Upper lobe of left lung (tissue), 6 donors: ENCODE measurements around the gene PSMB3. TPM values are rescaled to one million over a fixed set of nuclear protein-coding genes. Genes with fewer than 3 reads are reported as not detected.

Source experiments
- ATAC-seq, 2 donors: fragments of 200-7000 bp; cut with Tn5 transposase; one replicate each; pipeline ENCODE4 v1.9.1; 2022; ENCODE audit warnings: mild to moderate bottlenecking in 2 of 2, moderate library complexity in 2 of 2; ENCODE audit not compliant: low FRiP score in 2 of 2
- DNase-seq, 2 donors: peaks; one replicate each; pipeline ENCODE4 v3.0.0-alpha.2; 2019 to 2020
- H3K27ac ChIP-seq, 4 donors: fragments of 200-600 bp; sonication (generic); one replicate each; pipeline ENCODE4 v1.5.1; 2016 to 2019
- H3K27me3 ChIP-seq, 4 donors: fragments of 200-600 bp; sonication (generic); one replicate each; pipeline ENCODE4 v1.5.1; 2017 to 2019
- H3K36me3 ChIP-seq, 4 donors: fragments of 200-600 bp; sonication (generic); one replicate each; pipeline ENCODE4 v1.5.1; 2016 to 2019
- H3K4me1 ChIP-seq, 4 donors: fragments of 200-600 bp; sonication (generic); one replicate each; pipeline ENCODE4 v1.5.1; 2018 to 2019
- H3K4me3 ChIP-seq, 4 donors: fragments of 200-600 bp; sonication (generic); one replicate each; pipeline ENCODE4 v1.5.1; 2017 to 2019; ENCODE audit warnings: mild to moderate bottlenecking in 2 of 4, moderate library complexity in 1 of 4
- H3K9me3 ChIP-seq, 4 donors: fragments of 200-600 bp; sonication (generic); one replicate each; pipeline ENCODE4 v1.5.1; 2018 to 2019
- EP300 ChIP-seq, 4 donors: sonication (generic); formaldehyde crosslinking; IDR thresholded peaks; one replicate each; pipeline ENCODE4 v1.5.1; 2017; ENCODE audit warnings: antibody characterized with exemption in 4 of 4, control low read depth in 2 of 4
- POLR2A ChIP-seq, 4 donors: fragments of 450-650 bp; IDR thresholded peaks; one replicate each; pipeline ENCODE4 v1.5.1; 2016 to 2017; ENCODE audit warnings: antibody characterized with exemption in 4 of 4, mild to moderate bottlenecking in 2 of 4
- POLR2AphosphoS5 ChIP-seq, 2 donors: sonication (generic); formaldehyde crosslinking; IDR thresholded peaks; one replicate each; pipeline ENCODE4 v1.5.1; 2017; ENCODE audit warnings: antibody characterized with exemption in 2 of 2
- WGBS, 2 donors: methylation state at CpG; one replicate each; pipeline ENCODE4 v1.1.5; 2017 to 2018; 5-methylcytosine and 5-hydroxymethylcytosine counted together
- total RNA-seq, 6 donors: library from RNA; depleted of rRNA in 4 of 6; stranded (reverse); fragments of >200 nt in 4 of 6; gene quantifications; one replicate each; pipeline versions ENCODE4 v1.1.0 to v1.2.1, GENCODE V29; 2016 to 2021
- TF ChIP-seq, protein P1 (sequence below), 6 experiments: fragments of 450-650 bp in 4 of 6; fragments of 200-600 bp in 2 of 6; sonication (generic) in 2 of 6; IDR thresholded peaks; one replicate each; pipeline ENCODE4 v1.5.1; 2016 to 2019; ENCODE audit warnings: antibody characterized with exemption in 6 of 6
- donor health status: DM: no; HTN: no; CAD: no; lungs with moderate emphysema.
- donor health status: DM: no; HTN: yes; CAD: no; lungs with severe emphysema.

Gene PSMB3
- total RNA-seq, result 100 to 1,000 TPM in 2 of 6 donors, 10 to 100 TPM in 4; 61.8 to 157 (median 79.2) TPM

DNA sequence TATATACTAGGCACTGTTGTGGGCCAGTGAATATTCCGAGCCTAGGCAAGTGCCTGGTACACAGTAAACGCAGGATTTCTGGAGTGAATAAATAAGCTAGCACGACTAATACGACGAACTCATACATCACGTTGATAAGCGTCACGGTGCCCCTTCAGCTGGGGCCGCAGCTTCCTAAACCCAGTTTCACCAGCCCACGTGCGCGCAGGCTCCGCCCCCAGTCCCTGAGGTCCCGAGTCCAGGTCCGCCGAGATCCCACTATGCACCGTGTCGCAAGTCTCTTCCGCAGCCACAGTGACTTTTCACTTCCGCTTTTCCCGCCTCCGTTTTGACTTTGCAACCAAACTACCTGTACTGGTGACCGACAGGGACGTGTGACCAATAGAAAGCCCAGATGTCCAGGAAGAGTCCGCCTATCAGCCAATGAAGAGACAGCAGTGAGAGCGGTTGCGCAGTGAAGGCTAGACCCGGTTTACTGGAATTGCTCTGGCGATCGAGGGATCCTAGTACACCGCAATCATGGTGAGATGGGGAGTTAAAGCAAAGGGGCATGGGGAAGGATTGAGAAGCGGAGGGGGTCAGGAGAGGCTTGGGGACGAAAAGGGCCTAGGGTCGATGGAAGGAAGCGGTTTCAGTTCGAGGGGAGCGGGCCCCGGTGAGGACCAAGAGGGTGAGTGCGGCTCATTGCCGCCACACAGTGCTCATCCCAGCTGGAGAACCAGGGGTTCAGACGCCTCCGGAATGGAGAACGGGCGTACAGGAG, at the start of gene PSMB3:
TSS of gene PSMB3 (plus strand) at position 434 of the 763 bp plus-strand sequence. CDS start at position 520, 86 bp downstream.
- H3K9me3 ChIP-seq, result no peaks in the 10 kb centered on the region
- H3K4me1 ChIP-seq, result peaks cover 42 to 61% (median 53%) of the 10 kb centered on the region in 4 donors
- DNase-seq (peak; percentile 98 to 100), ATAC-seq (peak; percentile 90 to 95)
- H3K36me3 ChIP-seq, result peaks cover 6 to 30% (median 20%) of the 10 kb centered on the region in 4 donors
- 0 to 1% methylated on average over 39 to 42 of the region's 44 CpGs for WGBS, 2 donors
- peak within 1 kb of the TSS; percentile 77 to 92 (median 84) for H3K4me3 ChIP-seq
- peaks cover 0 to 9% (median 2%) of the 10 kb centered on the region in 4 donors for H3K27me3 ChIP-seq
- H3K27ac ChIP-seq, result peak within 1 kb of the TSS; percentile 89 to 95 (median 91)
- TF ChIP-seq POLR2AphosphoS5 (IDR thresholded peaks at IDR 0.05), result peak; percentile 83 to 89
- TF ChIP-seq EP300 (IDR thresholded peaks at IDR 0.05), result no peak
- peak in 3 of 4 donors; percentile 7 to 75 (median 20) for TF ChIP-seq POLR2A (IDR thresholded peaks at IDR 0.05)
- TF ChIP-seq, protein P1, sequence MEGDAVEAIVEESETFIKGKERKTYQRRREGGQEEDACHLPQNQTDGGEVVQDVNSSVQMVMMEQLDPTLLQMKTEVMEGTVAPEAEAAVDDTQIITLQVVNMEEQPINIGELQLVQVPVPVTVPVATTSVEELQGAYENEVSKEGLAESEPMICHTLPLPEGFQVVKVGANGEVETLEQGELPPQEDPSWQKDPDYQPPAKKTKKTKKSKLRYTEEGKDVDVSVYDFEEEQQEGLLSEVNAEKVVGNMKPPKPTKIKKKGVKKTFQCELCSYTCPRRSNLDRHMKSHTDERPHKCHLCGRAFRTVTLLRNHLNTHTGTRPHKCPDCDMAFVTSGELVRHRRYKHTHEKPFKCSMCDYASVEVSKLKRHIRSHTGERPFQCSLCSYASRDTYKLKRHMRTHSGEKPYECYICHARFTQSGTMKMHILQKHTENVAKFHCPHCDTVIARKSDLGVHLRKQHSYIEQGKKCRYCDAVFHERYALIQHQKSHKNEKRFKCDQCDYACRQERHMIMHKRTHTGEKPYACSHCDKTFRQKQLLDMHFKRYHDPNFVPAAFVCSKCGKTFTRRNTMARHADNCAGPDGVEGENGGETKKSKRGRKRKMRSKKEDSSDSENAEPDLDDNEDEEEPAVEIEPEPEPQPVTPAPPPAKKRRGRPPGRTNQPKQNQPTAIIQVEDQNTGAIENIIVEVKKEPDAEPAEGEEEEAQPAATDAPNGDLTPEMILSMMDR (IDR thresholded peaks at IDR 0.05), result peak in 2 of 6 experiments; percentile 7 to 14

GRCh38 chr17:38702916-38703741, 49.4 kb upstream of the PSMB3 start:
- DNase-seq (peak; percentile 60 to 84), ATAC-seq (no peak)
- peak overlapping the region; percentile 78 to 97 (median 93) for H3K4me3 ChIP-seq
- 2 to 4% methylated on average over 42 to 53 of the region's 55 CpGs for WGBS, 2 donors
- H3K27ac ChIP-seq, result peak overlapping the region; percentile 94 to 98 (median 96)
- H3K9me3 ChIP-seq, result no peaks in the 10 kb centered on the region
- peaks cover 0 to 7% (median 1%) of the 10 kb centered on the region in 4 donors for H3K36me3 ChIP-seq
- peaks cover 42 to 73% (median 57%) of the 10 kb centered on the region in 4 donors for H3K4me1 ChIP-seq
- peaks cover 0 to 3% (median 0%) of the 10 kb centered on the region in 4 donors for H3K27me3 ChIP-seq
- TF ChIP-seq, protein P1 (IDR thresholded peaks at IDR 0.05), result no peak
- TF ChIP-seq EP300 (IDR thresholded peaks at IDR 0.05) (no peak), POLR2A (IDR thresholded peaks at IDR 0.05) (no peak), POLR2AphosphoS5 (IDR thresholded peaks at IDR 0.05) (no peak)

DNA sequence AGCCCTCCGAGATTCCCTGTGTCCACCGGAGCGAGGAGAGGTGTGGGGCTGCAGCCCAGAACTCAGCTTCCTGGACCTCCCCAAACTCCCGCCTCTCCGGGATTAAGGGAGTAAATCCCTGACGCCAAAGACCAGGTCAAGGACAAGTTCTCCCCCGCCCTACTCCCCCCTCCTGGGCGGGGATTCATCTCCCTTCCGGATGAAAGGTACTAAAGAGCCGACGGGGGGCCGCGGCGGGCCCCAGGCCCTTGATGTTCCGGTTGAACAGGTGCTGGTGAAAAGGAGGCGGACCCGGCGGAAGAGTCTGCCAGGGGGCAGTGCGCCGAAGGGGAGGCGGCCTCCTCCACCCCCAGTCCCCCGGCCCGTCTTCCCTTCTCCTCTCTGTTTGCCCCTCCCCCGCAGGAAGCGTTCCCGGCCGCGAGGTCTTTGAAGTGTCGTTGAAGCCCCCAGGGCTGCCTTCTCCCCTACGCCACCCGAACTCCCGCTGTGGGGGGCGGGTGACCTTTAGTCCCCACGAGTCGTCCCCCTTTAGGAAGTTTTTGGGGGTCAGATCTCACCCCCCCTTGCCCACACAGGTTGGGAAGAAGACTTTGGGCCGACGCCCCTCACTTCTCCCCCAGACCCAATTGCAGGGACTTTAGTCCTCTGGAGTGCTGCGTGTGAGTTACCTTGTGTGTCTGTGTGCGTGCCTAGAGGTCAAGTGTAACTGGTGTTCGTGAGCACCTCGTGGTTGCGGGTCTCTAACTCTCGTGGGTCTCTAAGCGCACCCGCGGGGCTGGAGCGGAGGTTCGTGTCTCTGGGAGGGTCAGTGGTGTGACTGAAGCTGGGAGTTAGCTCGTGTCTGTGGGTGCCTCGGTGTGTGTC, 48.6 kb upstream of the PSMB3 start:
- Histone ChIP-seq H3K4me3 (peak overlapping the region; percentile 78 to 97 (median 93)), H3K36me3 (peaks cover 0 to 13% (median 4%) of the 10 kb centered on the region in 4 donors), H3K27ac (peak overlapping the region; percentile 94 to 98 (median 96)), H3K4me1 (peaks cover 42 to 69% (median 53%) of the 10 kb centered on the region in 4 donors), H3K27me3 (peaks cover 0 to 3% (median 0%) of the 10 kb centered on the region in 4 donors), H3K9me3 (no peaks in the 10 kb centered on the region)
- DNase-seq (peak; percentile 95), ATAC-seq (peak; percentile 42 to 81)
- TF ChIP-seq EP300 (IDR thresholded peaks at IDR 0.05) (no peak), POLR2A (IDR thresholded peaks at IDR 0.05) (peak in 2 of 4 donors; percentile 64 to 70), POLR2AphosphoS5 (IDR thresholded peaks at IDR 0.05) (peak; percentile 32 to 65)
- TF ChIP-seq, protein P1 (IDR thresholded peaks at IDR 0.05), result no peak
- 0 to 1% methylated on average over 24 to 44 of the region's 50 CpGs for WGBS, 2 donors
